Mesenteric fat pad (tissue), 1 donor: Measurements from ENCODE around the gene ALX3. TPM values are rescaled to one million over a fixed set of nuclear protein-coding genes. Genes with fewer than 3 reads are reported as not detected.
A peak's percentile ranks its signal among the peaks of the same experiment; 100 is the strongest.
"Not testable (repeated sequence)": the region's sequence is repeated elsewhere in the genome, so short reads cannot be mapped to it uniquely, and the experiment has no call there.

Experiments
- DNase-seq: peaks from one replicate; pipeline ENCODE4 v3.0.0-alpha.2; 2020; ENCODE audit warnings: low spot score
- total RNA-seq: library from RNA; stranded (reverse); fragmentation: NEBNext Ultra II Directional; extraction: Animal tissue kit (Norgen Biotek cat#: 25700); gene quantifications from one replicate; pipeline ENCODE4 v1.2.1, GENCODE V29; 2021
- donor health status: DM: yes; HTN: yes; CAD: no.

Gene ALX3
- total RNA-seq, 1 donor from 2014 or later, result not detected

GRCh38 chr1:110048923-110049601 lies 21.4 kb downstream of the ALX3 start:
- no peak for DNase-seq

- DNase-seq, result no peak
Measured at GRCh38 chr1:110048240-110048639, 22.2 kb downstream of the ALX3 start.

GRCh38 chr1:110047463-110047862 lies 23.0 kb downstream of the ALX3 start:
- DNase-seq, result no peak

DNA sequence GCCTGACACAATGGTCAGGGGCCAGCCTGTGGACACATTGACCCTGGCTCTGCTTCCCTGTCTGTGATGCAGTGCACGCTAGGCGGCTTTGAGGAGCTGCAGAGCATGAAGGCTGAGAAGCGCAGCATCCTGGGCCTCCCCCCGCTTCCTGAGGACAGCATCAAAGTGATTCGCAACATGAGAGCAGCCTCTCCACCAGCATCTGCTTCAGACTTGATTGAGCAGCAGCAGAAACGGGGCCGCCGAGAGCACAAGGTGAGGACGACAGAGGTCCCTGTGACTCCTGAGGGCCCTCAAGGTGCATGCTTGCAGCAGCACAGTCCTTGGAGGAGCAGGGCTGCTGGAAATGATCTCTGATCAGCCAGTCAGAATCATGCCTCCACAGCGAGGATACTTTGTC lies 27.5 kb downstream of the ALX3 start:
- DNase-seq, result no peak

GRCh38 chr1:110040548-110040947 lies 29.9 kb downstream of the ALX3 start:
- DNase-seq, result no peak

DNA sequence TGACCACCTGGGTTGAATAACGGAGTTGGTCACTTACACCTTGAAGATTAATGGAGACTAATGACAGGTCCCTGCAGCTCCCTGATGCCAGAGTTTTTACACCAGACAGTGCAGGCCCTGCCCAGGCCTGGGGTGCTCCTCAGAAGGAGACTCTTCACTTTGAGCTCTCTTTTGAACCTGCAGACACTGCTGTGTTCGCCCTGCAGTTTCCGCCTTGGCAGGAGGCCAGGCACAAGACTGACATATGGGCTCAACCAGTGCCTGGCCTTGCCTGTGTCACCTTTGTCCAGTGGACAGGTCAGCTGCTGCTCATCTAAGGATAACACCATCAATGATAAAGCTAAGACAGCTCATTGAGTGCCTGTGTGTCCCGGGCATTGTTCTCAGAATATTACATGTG lies 30.8 kb downstream of the ALX3 start:
- DNase-seq, result no peak

DNA sequence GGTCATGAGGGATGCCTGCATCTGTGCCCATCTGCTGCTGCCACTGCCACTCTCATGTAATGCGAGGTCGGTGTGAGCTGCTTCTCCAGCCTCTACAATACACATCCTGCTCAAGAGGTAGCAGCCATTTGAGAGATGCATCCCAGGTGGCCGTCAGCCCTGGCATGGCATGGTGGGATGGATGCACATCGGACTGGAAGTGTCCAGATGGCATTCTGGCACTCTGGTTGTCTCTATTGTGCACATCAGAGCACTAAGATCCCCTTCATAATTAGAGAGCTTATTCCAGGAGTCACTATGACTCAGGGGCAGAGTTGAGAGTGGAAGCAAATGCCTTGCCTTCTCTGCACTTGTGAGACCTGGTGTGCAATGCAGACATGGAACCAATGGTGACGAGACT lies 32.2 kb downstream of the ALX3 start:
- no peak for DNase-seq

DNA sequence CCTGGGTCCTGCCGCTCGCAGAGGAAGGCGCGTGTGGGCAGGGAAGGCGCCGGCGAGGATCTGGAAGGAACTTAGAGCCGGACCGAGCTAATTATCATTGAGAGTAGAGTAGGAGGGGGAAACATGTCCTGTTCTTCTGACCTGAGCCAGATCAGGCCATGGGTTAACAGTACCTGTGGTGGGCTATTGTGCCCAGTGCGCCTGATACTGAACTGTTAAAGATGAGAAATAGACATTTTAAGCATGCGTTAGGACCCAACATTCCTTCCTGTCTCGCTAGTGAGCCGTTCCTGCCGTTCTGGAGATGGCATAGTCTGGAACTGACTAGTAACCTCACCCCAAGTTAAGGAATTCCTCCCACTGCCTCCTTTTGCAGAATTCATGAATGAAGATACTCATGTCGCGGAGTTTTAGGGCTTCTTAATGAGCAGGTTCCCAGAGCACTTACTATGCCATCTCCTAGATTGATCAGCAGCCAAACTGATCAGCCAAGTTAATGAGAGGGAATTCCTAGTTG lies 35.2 kb downstream of the ALX3 start:
- no peak for DNase-seq

GRCh38 chr1:110034451-110035235 lies 35.8 kb downstream of the ALX3 start, which contains the start of gene STRIP1:
Gene STRIP1, plus strand, starts transcription at chr1:110034624. Its CDS starts 14 bp downstream, at chr1:110034638.
- peak; percentile 97 for DNase-seq

- no peak for DNase-seq
Measured at GRCh38 chr1:110034040-110034450, 36.4 kb downstream of the ALX3 start.

GRCh38 chr1:110033421-110033820 lies 37.1 kb downstream of the ALX3 start:
- no peak for DNase-seq

DNA sequence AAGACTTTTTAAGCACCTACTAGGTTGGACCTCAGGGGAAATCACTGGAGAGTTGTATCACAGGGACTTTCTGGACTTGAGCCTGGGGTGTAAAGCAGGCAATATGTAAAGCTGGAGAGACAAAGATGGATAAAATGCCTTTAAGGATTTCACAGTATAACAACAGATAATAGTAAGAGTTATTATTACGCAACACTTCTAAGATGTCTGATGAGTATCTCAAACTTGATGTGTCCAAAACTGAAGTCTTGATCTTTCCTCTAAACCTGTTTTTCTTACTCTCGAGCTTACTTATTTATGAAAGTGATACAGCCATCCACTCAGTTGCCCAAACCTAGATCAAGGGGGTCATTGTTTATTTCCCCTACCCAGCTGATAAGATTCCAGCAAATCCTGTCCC lies 38.1 kb downstream of the ALX3 start:
- no peak for DNase-seq

DNA sequence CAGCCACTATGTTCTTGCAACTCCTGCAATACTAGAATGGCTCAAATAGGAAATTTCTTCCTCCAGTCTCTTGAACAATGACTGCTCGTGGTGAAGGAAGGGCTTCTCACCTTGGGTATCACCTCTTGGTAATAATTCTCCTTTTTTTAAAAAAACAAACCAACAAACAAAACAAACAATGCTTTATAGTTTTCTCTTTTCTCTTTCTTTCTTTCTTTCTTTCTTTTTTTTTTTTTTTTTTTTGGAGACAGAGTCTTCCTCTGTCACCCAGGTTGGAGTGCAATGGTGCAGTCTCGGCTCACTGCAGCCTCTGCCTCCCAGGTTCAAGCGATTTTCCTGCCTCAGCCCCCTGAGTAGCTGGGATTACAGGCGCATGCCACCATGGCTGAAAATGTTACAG lies 39.8 kb downstream of the ALX3 start:
- DNase-seq, result not testable (repeated sequence)

DNA sequence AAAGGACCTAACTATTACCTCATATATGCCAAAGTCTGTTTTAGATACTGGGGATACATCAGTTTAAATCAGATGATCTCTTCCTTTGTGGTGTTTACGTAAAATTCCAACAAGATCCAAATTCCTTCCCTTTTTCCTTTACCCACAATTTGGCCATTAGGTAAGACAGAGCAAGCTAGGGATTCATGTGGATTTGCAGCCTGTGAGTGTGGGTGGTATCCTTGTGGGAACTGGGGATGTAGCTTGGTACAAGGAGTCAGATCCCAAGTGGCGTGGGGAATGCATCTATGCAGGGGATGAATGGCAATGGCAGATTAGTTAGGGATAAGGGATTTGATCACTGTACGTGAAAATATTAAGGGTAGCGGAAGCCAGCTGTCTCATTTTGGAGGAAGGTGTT lies 45.9 kb downstream of the ALX3 start:
- DNase-seq, result no peak

- no peak for DNase-seq
Measured at GRCh38 chr1:110021285-110021684, 49.2 kb downstream of the ALX3 start.

- DNase-seq, result no peak
Measured at GRCh38 chr1:110019770-110020169, 50.7 kb downstream of the ALX3 start.

GRCh38 chr1:110018396-110018795 lies 52.1 kb downstream of the ALX3 start:
- no peak for DNase-seq

DNA sequence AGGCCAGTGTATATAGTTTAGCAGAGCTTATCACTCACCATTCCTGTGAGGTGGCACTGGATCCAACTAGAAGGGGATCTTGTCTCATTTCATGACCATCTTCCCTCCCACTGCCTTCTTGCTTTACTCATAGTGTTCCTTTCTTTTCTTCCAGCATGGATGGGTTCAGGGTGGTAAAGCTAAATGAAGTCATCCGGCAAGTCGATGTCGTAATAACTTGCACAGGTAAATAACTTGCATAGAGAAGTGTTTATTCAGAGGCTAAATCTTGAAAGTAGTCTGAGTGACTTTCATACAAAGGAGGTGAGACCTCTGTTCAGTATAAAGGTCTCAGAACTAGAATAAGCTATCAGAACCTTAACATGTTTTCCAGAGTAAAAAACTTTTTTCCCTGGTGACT lies 52.7 kb downstream of the ALX3 start:
- no peak for DNase-seq

DNA sequence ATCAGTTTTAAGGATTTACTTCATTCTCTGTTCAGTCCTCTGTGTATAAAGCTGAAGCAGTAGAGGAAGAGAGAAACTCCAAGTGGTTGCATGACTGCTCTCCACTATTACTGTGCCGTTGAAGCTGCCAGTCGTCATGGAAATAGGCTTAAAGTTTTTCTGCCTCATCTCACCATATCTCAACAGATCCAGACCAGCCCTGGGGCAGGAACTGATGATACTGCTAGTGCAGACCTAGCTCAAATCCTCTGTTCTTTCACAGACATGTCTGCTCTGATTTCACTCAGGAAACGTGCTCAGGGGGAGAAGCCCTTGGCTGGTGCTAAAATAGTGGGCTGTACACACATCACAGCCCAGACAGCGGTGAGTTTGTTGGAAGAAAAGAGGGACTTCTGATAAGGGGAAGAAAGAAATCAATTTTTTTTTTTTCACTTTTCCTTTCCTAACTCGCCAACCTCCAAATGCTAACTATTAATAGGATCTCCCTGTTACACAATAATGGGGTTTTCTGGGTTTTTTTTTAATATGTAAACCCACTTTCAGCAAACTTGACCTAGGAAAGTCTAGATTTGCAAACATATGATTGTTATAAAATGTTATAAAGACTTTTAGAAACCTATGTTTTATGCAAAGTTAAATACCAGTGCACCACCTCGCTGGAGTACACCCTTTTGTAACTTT lies 58.2 kb downstream of the ALX3 start:
- no peak for DNase-seq

DNA sequence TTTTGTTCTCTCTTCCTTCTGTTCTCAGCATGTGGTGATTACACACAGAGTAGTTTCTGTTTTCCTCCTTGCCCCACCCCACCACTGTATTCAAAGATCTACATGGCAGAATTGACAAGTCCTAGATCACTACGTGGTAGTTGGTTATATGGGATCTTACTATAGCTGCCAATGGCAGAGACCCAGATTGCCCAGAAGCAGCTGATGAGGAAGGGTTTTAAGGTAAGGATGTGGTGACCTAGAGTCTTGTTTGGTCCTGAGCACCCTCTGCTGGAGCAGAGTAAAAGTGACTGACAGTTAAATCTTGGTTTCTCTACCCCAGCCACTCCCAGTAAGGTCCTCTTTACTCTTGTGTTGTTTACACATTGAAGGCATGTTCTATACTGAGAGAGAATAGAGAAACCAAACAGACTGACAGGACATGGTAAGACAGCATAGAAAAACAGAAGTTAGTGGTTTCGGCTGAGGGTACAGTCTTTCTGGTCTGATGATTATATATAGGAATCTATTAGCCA lies 58.9 kb downstream of the ALX3 start:
- no peak for DNase-seq
